Spleen (tissue), 11 donors: ENCODE measurements around the gene SPATA6. TPM values are rescaled to one million over a fixed set of nuclear protein-coding genes. Genes with fewer than 3 reads are reported as not detected.
"Not testable (repeated sequence)": the region's sequence is repeated elsewhere in the genome, so short reads cannot be mapped to it uniquely, and the experiment has no call there.

Source experiments
- DNase-seq: peaks from one replicate; pipeline ENCODE4 v3.0.0-alpha.2; 2020
- H3K27ac ChIP-seq, 8 donors: fragments of 200-600 bp; sonication (generic) in 7 of 8; 1 replicate in 4 of 8; 2 replicates in 4 of 8; pipeline versions ENCODE4 v1.5.0 to v1.8.0; 2016 to 2021; ENCODE audit warnings: inconsistent platforms in 4 of 8, mild to moderate bottlenecking in 4 of 8, moderate library complexity in 1 of 8
- H3K27me3 ChIP-seq, 7 donors: fragments of 200-600 bp; sonication (generic) in 6 of 7; replicated peaks in 1 of 7; 1 replicate in 4 of 7; 2 replicates in 3 of 7; pipeline versions ENCODE4 v1.5.0 to v1.8.0; 2016 to 2021; ENCODE audit warnings: inconsistent platforms in 3 of 7, mild to moderate bottlenecking in 1 of 7
- H3K36me3 ChIP-seq, 6 donors: fragments of 200-600 bp; sonication (generic) in 5 of 6; 1 replicate in 4 of 6; 2 replicates in 2 of 6; pipeline versions ENCODE4 v1.5.0 to v1.8.0; 2016 to 2021; ENCODE audit warnings: inconsistent platforms in 2 of 6
- H3K4me1 ChIP-seq, 6 donors: fragments of 200-600 bp; sonication (generic) in 5 of 6; 1 replicate in 3 of 6; 2 replicates in 3 of 6; pipeline versions ENCODE4 v1.5.0 to v1.8.0; 2016 to 2021; ENCODE audit warnings: inconsistent platforms in 3 of 6
- H3K4me3 ChIP-seq, 8 donors: fragments of 200-600 bp; sonication (generic) in 7 of 8; 1 replicate in 4 of 8; 2 replicates in 4 of 8; pipeline versions ENCODE4 v1.5.0 to v1.8.0; 2016 to 2021; ENCODE audit warnings: inconsistent platforms in 4 of 8, mild to moderate bottlenecking in 4 of 8, moderate library complexity in 2 of 8
- H3K9me3 ChIP-seq, 8 donors: fragments of 200-600 bp; sonication (generic) in 7 of 8; 1 replicate in 4 of 8; 2 replicates in 4 of 8; pipeline versions ENCODE4 v1.5.0 to v1.8.0; 2016 to 2021; ENCODE audit warnings: inconsistent platforms in 4 of 8
- CTCF ChIP-seq, 11 experiments: fragments of 200-600 bp in 7 of 11; fragments of 450-650 bp in 4 of 11; sonication (generic) in 4 of 11; IDR thresholded peaks in 8 of 11; conservative IDR thresholded peaks in 3 of 11; 1 replicate in 7 of 11; 2 replicates in 4 of 11; pipeline versions ENCODE4 v1.4.0 to v1.8.0; 2016 to 2021; ENCODE audit warnings: antibody characterized with exemption in 11 of 11, inconsistent platforms in 4 of 11, mild to moderate bottlenecking in 1 of 11
- POLR2A ChIP-seq, 3 donors: fragments of 450-650 bp; IDR thresholded peaks; one replicate each; pipeline ENCODE4 v1.5.1; 2017; ENCODE audit warnings: antibody characterized with exemption in 3 of 3, mild to moderate bottlenecking in 1 of 3
- POLR2AphosphoS5 ChIP-seq, 3 donors: sonication (generic); formaldehyde crosslinking; IDR thresholded peaks; one replicate each; pipeline ENCODE4 v1.5.1; 2017; ENCODE audit warnings: antibody characterized with exemption in 3 of 3
- WGBS, 5 donors: extraction: QIAGEN DNeasy Blood & Tissue Kit in 3 of 5; methylation state at CpG; one replicate each; pipeline versions ENCODE4 v1.1.5 to v1.1.7; 2013 to 2018; 5-methylcytosine and 5-hydroxymethylcytosine counted together
- intact Hi-C: fragments of 100-400 bp; cut with DNase I; formaldehyde crosslinking; loops from one replicate; pipeline ENCODE4 v1.15.0; 2023; ENCODE audit warnings: low total_unique reads
- polyA plus RNA-seq, 3 donors: library from polyadenylated mRNA; stranded (reverse); fragments of 200-250 nt; gene quantifications; one replicate each; pipeline ENCODE4 v1.2.1, GENCODE V29; 2013
- total RNA-seq, 7 donors: library from RNA; depleted of rRNA in 3 of 7; stranded (reverse); fragments of >200 nt in 3 of 7; fragmentation: NEBNext Ultra II Directional in 4 of 7; extraction: Animal tissue kit (Norgen Biotek cat#: 25700) in 4 of 7; gene quantifications; one replicate each; pipeline versions ENCODE4 v1.1.0 to v1.2.1, GENCODE V29; 2016 to 2021
- donor health status: healthy with polysubstance abuse.
- donor health status: DM: no; HTN: no; CAD: no; lungs with moderate emphysema.
- donor health status: DM: no; HTN: no; CAD: no.
- donor health status: Bipolar disorder and iron deficiency.
- donor health status: healthy.
- donor health status: DM: no; HTN: no; CAD: no.
- donor health status: DM: yes; HTN: yes; CAD: no.

SPATA6 gene
- total and polyA plus RNA-seq, 10 donors: 2.2 to 34.9 (median 15.9) TPM

GRCh38 chr1:48480504-48480903, 8.5 kb upstream of the SPATA6 start:
- Histone ChIP-seq H3K36me3 (no peaks in the 10 kb centered on the region), H3K4me3 (no peak overlapping the region), H3K27me3 (no peaks in the 10 kb centered on the region), H3K9me3 (peaks cover 0 to 7% (median 4%) of the 10 kb centered on the region in 8 donors), H3K27ac (no peak overlapping the region), H3K4me1 (no peaks in the 10 kb centered on the region)
- TF ChIP-seq CTCF (IDR thresholded peaks at IDR 0.05 in 8 of 11, conservative IDR thresholded peaks at IDR 0.05 in 3 of 11) (no peak), POLR2AphosphoS5 (IDR thresholded peaks at IDR 0.05) (no peak), POLR2A (IDR thresholded peaks at IDR 0.05) (no peak)
- DNase-seq: no peak
- intact Hi-C loops: no loop called here

- WGBS, 5 donors: 33 to 62% (median 57%) methylated on average over 1 to 3 of the region's 4 CpGs
- H3K4me3 ChIP-seq, H3K27me3 ChIP-seq, H3K9me3 ChIP-seq, DNase-seq, H3K27ac ChIP-seq, H3K4me1 ChIP-seq, intact Hi-C loops, H3K36me3 ChIP-seq: not testable (repeated sequence)
These were observed 8.0 kb upstream of the SPATA6 start for GRCh38 chr1:48480023-48480422.

- H3K27ac ChIP-seq: peak overlapping the region; percentile 75 to 89 (median 84)
- H3K4me3 ChIP-seq: peak overlapping the region; percentile 70 to 96 (median 85)
- no peak for DNase-seq
- no peaks in the 10 kb centered on the region for H3K36me3 ChIP-seq
- intact Hi-C loops: loop anchor here (10.0 kb wide), 1 partner anchor 238 kb away; no protein-coding TSS in a partner anchor
- TF ChIP-seq POLR2AphosphoS5 (IDR thresholded peaks at IDR 0.05) (no peak), CTCF (IDR thresholded peaks at IDR 0.05 in 8 of 11, conservative IDR thresholded peaks at IDR 0.05 in 3 of 11) (no peak), POLR2A (IDR thresholded peaks at IDR 0.05) (no peak)
- peaks cover 0 to 13% (median 7%) of the 10 kb centered on the region in 8 donors for H3K9me3 ChIP-seq
- H3K27me3 ChIP-seq: peaks cover 0 to 6% (median 0%) of the 10 kb centered on the region in 7 donors
- WGBS, 5 donors: 47 to 65% (median 52%) methylated on average over 5 of the region's 5 CpGs
- peaks cover 9 to 42% (median 28%) of the 10 kb centered on the region in 6 donors for H3K4me1 ChIP-seq
These were observed 634 bp upstream of the SPATA6 start for GRCh38 chr1:48472638-48473037.

- WGBS, 5 donors: 23 to 28% (median 23%) methylated on average over 17 of the region's 17 CpGs
- intact Hi-C loops: loop anchor here (10.0 kb wide), 1 partner anchor 236 kb away; no protein-coding TSS in a partner anchor
- Histone ChIP-seq H3K4me1 (peaks cover 9 to 42% (median 28%) of the 10 kb centered on the region in 6 donors), H3K9me3 (peaks cover 0 to 11% (median 7%) of the 10 kb centered on the region in 8 donors), H3K4me3 (peak overlapping the region; percentile 70 to 96 (median 85)), H3K36me3 (no peaks in the 10 kb centered on the region), H3K27ac (peak overlapping the region; percentile 50 to 89 (median 84)), H3K27me3 (peaks cover 0 to 6% (median 0%) of the 10 kb centered on the region in 7 donors)
- TF ChIP-seq POLR2AphosphoS5 (IDR thresholded peaks at IDR 0.05): no peak
- DNase-seq: no peak
These were observed 884 bp downstream of the SPATA6 start for GRCh38 chr1:48470950-48471690.

- TF ChIP-seq POLR2AphosphoS5 (IDR thresholded peaks at IDR 0.05) (peak in 1 of 3 donors; percentile 18), CTCF (IDR thresholded peaks at IDR 0.05 in 8 of 11, conservative IDR thresholded peaks at IDR 0.05 in 3 of 11) (no peak), POLR2A (IDR thresholded peaks at IDR 0.05) (no peak)
- 21 to 38% (median 31%) methylated on average over 6 of the region's 6 CpGs for WGBS, 5 donors
- Histone ChIP-seq H3K27me3 (peaks cover 0 to 6% (median 0%) of the 10 kb centered on the region in 7 donors), H3K9me3 (peaks cover 0 to 8% (median 3%) of the 10 kb centered on the region in 8 donors), H3K4me1 (peaks cover 9 to 42% (median 28%) of the 10 kb centered on the region in 6 donors), H3K36me3 (no peaks in the 10 kb centered on the region), H3K4me3 (peak overlapping the region in 6 of 8 donors; percentile 4 to 96 (median 88)), H3K27ac (peak overlapping the region; percentile 18 to 89 (median 84))
- DNase-seq: no peak
- intact Hi-C loops: loop anchor here (10.0 kb wide), 1 partner anchor 236 kb away; no protein-coding TSS in a partner anchor
These were observed 1.5 kb downstream of the SPATA6 start for GRCh38 chr1:48470481-48470855.
